Neural cell (in vitro differentiated cells): Measurements from ENCODE around the gene NDUFV1. TPM values are rescaled to one million over a fixed set of nuclear protein-coding genes. Genes with fewer than 3 reads are reported as not detected.

Experiments
- H2AFZ ChIP-seq: fragments of 200-600, 300-800 bp; sonication (generic), shearing (Covaris generic); 2 replicates; pipeline ENCODE4 v1.6.0; 2014; ENCODE audit warnings: low read depth, mild to moderate bottlenecking, antibody characterized with exemption, low read length, moderate library complexity
- H3F3A ChIP-seq: fragments of 200-600 bp; shearing (Covaris generic); 2 replicates; pipeline ENCODE4 v1.6.1; 2016; ENCODE audit warnings: mild to moderate bottlenecking, moderate library complexity, mixed read lengths, antibody characterized with exemption, low read length; ENCODE audit not compliant: insufficient read depth, poor library complexity, severe bottlenecking
- H3K27ac ChIP-seq: fragments of 200-600, 300-800 bp; sonication (generic), shearing (Covaris generic); 2 replicates; pipeline ENCODE4 v1.5.1; 2014; ENCODE audit warnings: mild to moderate bottlenecking, low read length, moderate library complexity
- H3K27me3 ChIP-seq: fragments of 300-800, 200-600 bp; sonication (generic), shearing (Covaris generic); 2 replicates; pipeline ENCODE4 v1.6.0; 2014; ENCODE audit warnings: mild to moderate bottlenecking, low read depth, low read length, moderate library complexity; ENCODE audit not compliant: insufficient read depth
- H3K36me3 ChIP-seq: fragments of 300-800, 200-600 bp; sonication (generic), shearing (Covaris generic); 2 replicates; pipeline ENCODE4 v1.5.1; 2014; ENCODE audit warnings: mild to moderate bottlenecking, antibody characterized with exemption, low read length, moderate library complexity; ENCODE audit not compliant: insufficient read depth
- H3K4me2 ChIP-seq: fragments of 300-800, 200-600 bp; sonication (generic), shearing (Covaris generic); 2 replicates; pipeline ENCODE4 v1.6.0; 2014; ENCODE audit warnings: mild to moderate bottlenecking, low read length
- H3K4me3 ChIP-seq: fragments of 300-800, 200-600 bp; sonication (generic), shearing (Covaris generic); 2 replicates; pipeline ENCODE4 v1.5.1; 2014; ENCODE audit warnings: mild to moderate bottlenecking, low read length, moderate library complexity
- H3K79me2 ChIP-seq: fragments of 200-600 bp; shearing (Covaris generic); replicated peaks from 2 replicates; pipeline ENCODE4 v1.6.0; 2014; ENCODE audit warnings: mild to moderate bottlenecking, low read length, moderate library complexity; ENCODE audit not compliant: insufficient read depth
- H3K9ac ChIP-seq: fragments of 300-800, 200-600 bp; sonication (generic), shearing (Covaris generic); 2 replicates; pipeline ENCODE4 v1.6.1; 2016; ENCODE audit warnings: mild to moderate bottlenecking, low read length, mixed read lengths
- H3K9me2 ChIP-seq: fragments of 200-600 bp; shearing (Covaris generic); 2 replicates; pipeline ENCODE4 v1.6.1; 2016; ENCODE audit warnings: mild to moderate bottlenecking, low read length, mixed read lengths; ENCODE audit not compliant: insufficient read depth
- H3K9me3 ChIP-seq: fragments of 200-600, 300-800 bp; sonication (generic), shearing (Covaris generic); 2 replicates; pipeline ENCODE4 v1.6.1; 2016; ENCODE audit warnings: mild to moderate bottlenecking, mixed run types, low read length, moderate library complexity, mixed read lengths
- H4K20me1 ChIP-seq: fragments of 200-600 bp; shearing (Covaris generic); 2 replicates; pipeline ENCODE4 v1.6.1; 2016; ENCODE audit warnings: mild to moderate bottlenecking, mixed run types; ENCODE audit not compliant: insufficient read depth
- CTCF ChIP-seq: fragments of 450-650 bp; IDR thresholded peaks from 2 replicates; pipeline ENCODE4 v1.5.1; 2014; ENCODE audit warnings: antibody characterized with exemption, mild to moderate bottlenecking, moderate library complexity; ENCODE audit not compliant: poor library complexity, severe bottlenecking
- EP300 ChIP-seq: fragments of 450-650 bp; conservative IDR thresholded peaks from 2 replicates; pipeline ENCODE4 v1.6.1; 2014; ENCODE audit warnings: antibody characterized with exemption, mild to moderate bottlenecking, moderate library complexity; ENCODE audit not compliant: poor library complexity, severe bottlenecking
- EZH2 ChIP-seq: fragments of 200-600, 300-800 bp; shearing (Covaris generic), sonication (generic); IDR thresholded peaks from 2 replicates; pipeline ENCODE4 v1.6.1; 2014; ENCODE audit warnings: antibody characterized with exemption, low read length, borderline replicate concordance, mild to moderate bottlenecking; ENCODE audit not compliant: insufficient read depth, poor library complexity, severe bottlenecking
- MXI1 ChIP-seq: fragments of 450-650 bp; conservative IDR thresholded peaks from 2 replicates; pipeline ENCODE4 v1.6.1; 2014; ENCODE audit warnings: antibody characterized with exemption, mild to moderate bottlenecking; ENCODE audit not compliant: poor library complexity, severe bottlenecking
- POLR2AphosphoS5 ChIP-seq: IDR thresholded peaks from 2 replicates; pipeline ENCODE4 v1.6.1; 2012
- RAD21 ChIP-seq: fragments of 450-650 bp; conservative IDR thresholded peaks from 2 replicates; pipeline ENCODE4 v1.6.1; 2014; ENCODE audit warnings: antibody characterized with exemption, mild to moderate bottlenecking, moderate library complexity
- REST ChIP-seq: IDR thresholded peaks from 2 replicates; pipeline ENCODE4 v1.6.1; 2012; ENCODE audit warnings: borderline replicate concordance
- SMC3 ChIP-seq: fragments of 450-650 bp; conservative IDR thresholded peaks from 2 replicates; pipeline ENCODE4 v1.6.1; 2014; ENCODE audit warnings: antibody characterized with exemption, mild to moderate bottlenecking, moderate library complexity; ENCODE audit not compliant: poor library complexity
- TAF1 ChIP-seq: IDR thresholded peaks from 2 replicates; pipeline ENCODE4 v1.6.1; 2012; ENCODE audit warnings: low read depth
- polyA plus RNA-seq: library from polyadenylated mRNA; depleted of rRNA; stranded (reverse); fragments of >200 nt; gene quantifications from 2 replicates; pipeline ENCODE4 v1.2.3, GENCODE V29; 2014

NDUFV1 gene
- polyA plus RNA-seq, 1 donor from 2014 or later = 393 TPM

DNA sequence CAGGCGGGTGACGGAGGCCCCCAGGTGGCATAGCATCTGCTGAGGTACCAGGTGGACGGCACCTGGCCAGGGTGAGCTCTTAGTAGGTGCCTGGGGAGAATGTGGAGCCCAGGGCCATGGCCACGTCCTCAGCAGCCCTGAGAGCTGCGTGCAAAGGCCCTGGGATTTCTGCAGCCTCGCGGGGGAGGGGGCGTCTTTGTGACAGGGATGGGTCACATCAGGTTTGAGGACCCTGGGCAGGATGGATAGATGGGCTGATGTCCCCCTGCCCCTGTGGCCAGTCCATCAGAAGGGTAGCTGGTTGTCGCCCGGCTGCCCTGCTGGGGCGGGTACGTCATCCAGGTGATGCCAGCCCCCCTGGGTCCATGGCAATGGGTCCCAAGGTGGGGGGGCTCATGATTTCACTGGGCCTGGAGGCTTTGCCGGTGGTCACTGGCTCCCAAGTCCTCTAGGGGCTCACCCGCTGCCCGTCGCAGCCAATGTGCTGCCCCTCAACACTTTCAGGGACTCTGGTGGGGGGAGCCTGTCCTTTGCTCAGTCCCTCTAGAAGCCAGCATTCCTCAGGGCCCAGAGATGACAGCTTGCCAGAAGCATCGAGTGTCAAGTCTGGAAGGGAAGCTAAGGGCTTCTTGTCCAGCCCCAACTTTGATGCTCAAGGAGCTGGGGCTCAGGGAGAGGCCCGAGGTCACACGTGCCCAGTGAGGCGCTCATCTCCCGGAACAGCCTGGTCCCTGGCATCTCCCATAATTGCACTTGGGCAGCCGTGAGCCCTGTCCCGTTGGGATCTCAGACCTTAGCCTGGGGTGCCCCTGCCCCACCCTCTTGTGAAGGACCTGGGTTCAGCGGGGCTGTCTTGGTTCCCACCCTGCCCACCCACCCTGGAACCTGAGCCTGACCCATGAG, 32.0 kb downstream of the NDUFV1 start:
- TF ChIP-seq SMC3 (no peak), RAD21 (no peak), MXI1 (no peak), EZH2 (no peak), REST (no peak), TAF1 (no peak), POLR2AphosphoS5 (no peak), EP300 (no peak), CTCF (no peak)
- H3K27ac ChIP-seq = no peak overlapping the region

GRCh38 chr11:67639438-67639859, 32.7 kb downstream of the NDUFV1 start, which contains the start of gene TBX10:
TBX10 (minus strand) TSS chr11:67639763; CDS start chr11:67639472, 291 bp downstream.
- Histone ChIP-seq H3K4me2 (no peak within 1 kb of the TSS), H3K9me2 (no peaks in the 10 kb centered on the region), H3K27me3 (no peaks in the 10 kb centered on the region), H3F3A (no peaks in the 10 kb centered on the region), H3K4me3 (no peak within 1 kb of the TSS), H2AFZ (no peak within 1 kb of the TSS), H3K79me2 (no peaks in the 10 kb centered on the region), H4K20me1 (no peaks in the 10 kb centered on the region), H3K9ac (no peak within 1 kb of the TSS), H3K27ac (no peak within 1 kb of the TSS), H3K9me3 (no peaks in the 10 kb centered on the region), H3K36me3 (no peaks in the 10 kb centered on the region)
- TF ChIP-seq SMC3 (no peak), POLR2AphosphoS5 (no peak), TAF1 (no peak), EP300 (no peak), RAD21 (no peak), EZH2 (no peak)

More for the DNA sequence above, 32.0 kb downstream of the NDUFV1 start:
- H2AFZ ChIP-seq = no peak overlapping the region
- no peak overlapping the region for H3K4me2 ChIP-seq
- H3K9me2 ChIP-seq = no peaks in the 10 kb centered on the region
- no peaks in the 10 kb centered on the region for H3K27me3 ChIP-seq
- no peaks in the 10 kb centered on the region for H3K9me3 ChIP-seq
- no peaks in the 10 kb centered on the region for H4K20me1 ChIP-seq
- H3F3A ChIP-seq = no peaks in the 10 kb centered on the region
- H3K36me3 ChIP-seq = no peaks in the 10 kb centered on the region
- no peaks in the 10 kb centered on the region for H3K79me2 ChIP-seq
- no peak overlapping the region for H3K9ac ChIP-seq
- H3K4me3 ChIP-seq = no peak overlapping the region
